Mucosa of gallbladder (tissue), 1 donor: ENCODE data around the gene LIMS1. TPM values are rescaled to one million over a fixed set of nuclear protein-coding genes. Genes with fewer than 3 reads are reported as not detected.
A peak's percentile ranks its signal among the peaks of the same experiment; 100 is the strongest.
"Not testable (repeated sequence)": the region's sequence is repeated elsewhere in the genome, so short reads cannot be mapped to it uniquely, and the experiment has no call there.

ENCODE experiments used
- DNase-seq: peaks from one replicate; pipeline ENCODE4 v3.0.0-alpha.2; 2020; ENCODE audit warnings: low spot score
- total RNA-seq: library from RNA; stranded (reverse); gene quantifications from one replicate; pipeline ENCODE4 v1.2.1, GENCODE V29; 2021
- donor health status: DM: no; HTN: no; CAD: no.

The LIMS1 gene
- total RNA-seq, 1 donor from 2014 or later = 64.1 TPM

DNA sequence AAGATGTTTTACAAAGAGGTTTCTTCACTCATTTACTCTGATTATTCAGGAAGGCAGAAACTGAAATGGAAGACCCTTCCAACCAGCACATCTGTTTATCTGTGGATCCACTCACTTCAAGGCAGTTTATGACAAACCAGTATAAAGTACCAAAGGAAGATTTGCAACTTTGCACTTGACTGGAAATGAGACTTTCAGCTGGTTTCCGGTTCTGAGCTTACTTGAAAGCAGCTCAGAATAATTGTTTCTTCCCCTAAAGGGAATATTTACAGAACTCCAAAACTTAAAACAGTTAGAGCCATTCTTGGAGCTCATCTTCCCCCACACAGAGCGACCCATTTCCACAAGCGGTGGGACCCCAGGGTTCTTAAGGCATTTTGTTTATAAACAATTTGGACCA lies 129.8 kb downstream of the LIMS1 start:
- DNase-seq = not testable (repeated sequence)

DNA sequence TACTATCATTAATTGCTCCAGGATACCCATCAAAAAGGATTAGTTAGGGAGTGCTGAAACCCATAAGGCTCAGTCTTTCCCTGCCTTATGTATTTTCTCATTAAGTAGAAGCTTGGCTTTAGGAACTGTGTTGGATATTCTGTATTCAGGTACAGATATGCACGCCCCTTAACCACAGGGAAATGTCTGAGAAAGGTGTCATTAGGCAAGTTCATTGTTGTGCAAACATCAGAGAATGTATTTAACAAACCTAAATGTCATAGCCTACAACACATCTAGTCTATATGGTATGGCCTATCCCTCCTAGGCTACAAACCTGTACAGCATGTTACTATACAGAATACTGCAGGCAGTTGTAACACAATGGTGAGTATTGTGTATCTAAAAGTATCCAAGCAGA lies 130.7 kb downstream of the LIMS1 start:
- DNase-seq = not testable (repeated sequence)

DNA sequence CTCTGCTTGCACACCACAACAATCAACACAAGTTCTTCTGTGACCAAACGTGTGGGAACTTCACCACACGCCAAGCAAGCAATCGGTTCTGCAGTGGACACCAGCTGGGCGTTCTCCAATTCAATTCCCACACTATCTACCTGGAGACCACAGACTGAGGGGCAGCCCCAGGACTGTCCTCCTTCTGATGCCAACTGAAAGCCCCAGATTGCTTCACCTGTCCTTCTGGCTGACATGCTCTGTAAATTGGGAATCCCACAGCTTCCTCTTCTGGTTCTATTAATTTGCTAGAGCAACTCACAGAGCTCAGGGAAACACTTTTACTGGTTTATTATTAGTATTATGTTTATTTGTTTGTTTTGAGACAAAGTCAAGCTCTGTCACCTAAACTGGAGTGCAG lies 131.7 kb downstream of the LIMS1 start:
- DNase-seq = not testable (repeated sequence)

DNA sequence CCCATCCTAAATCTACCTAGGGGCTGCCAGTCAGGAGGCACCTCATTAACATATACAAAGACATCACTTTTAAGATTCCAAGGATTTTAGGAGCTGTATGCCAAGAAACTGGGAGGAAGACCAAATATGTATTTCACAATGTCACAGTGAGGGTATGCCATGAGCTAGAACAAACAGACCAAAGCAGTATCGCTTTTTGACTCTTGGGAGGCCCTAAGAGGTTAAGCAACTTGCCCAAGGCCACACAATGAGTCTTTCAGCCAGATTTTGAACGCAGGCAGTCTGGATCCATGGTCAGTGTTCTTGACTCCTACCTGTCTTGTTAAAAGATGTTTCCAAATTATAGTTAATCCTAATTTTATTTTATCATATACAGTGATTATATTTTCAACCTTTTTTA lies 132.9 kb downstream of the LIMS1 start:
- not testable (repeated sequence) for DNase-seq

DNA sequence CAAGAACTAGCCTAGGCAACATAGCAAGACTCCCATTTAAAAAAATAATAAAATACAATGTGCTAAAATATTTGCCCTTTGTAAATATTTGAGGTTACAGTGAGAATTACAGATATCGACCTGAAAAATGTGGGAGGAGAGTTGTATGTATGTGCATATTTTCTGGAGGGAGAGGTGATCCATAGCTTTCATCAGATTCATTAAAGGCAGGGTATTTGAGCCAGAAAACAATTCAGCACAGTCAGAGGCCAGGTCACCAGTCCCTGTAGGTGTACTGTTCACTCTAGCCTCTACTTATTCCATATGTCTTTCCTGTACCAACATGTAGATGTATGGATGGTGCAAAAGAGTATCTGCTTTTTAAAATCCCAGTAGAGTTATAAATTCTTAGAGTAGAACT lies 136.0 kb downstream of the LIMS1 start:
- not testable (repeated sequence) for DNase-seq

DNA sequence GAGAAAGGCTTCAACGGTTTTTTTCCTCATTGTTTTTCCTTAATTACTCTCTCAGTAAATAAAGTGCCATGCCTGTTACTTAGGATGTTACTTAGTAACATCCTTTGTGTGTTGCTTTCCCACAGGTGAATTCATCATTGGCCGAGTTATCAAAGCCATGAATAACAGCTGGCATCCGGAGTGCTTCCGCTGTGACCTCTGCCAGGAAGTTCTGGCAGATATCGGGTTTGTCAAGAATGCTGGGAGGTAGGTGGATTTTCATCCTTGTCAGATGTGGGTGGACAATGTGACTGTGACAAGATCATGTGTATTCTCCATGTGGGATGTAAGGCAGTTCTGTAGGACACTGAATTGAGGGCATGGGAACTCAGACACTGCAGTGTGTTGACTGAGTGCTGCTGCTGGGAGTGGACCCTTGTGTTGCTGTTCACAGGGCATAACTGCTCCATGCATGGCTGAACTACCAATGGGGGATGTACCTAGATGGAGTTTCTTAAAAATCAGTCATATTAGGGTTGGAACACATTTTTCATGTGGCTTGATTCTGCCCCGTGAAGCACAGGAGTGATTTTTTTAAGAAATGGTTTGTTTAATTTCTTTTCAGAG lies 138.0 kb downstream of the LIMS1 start:
- not testable (repeated sequence) for DNase-seq

DNA sequence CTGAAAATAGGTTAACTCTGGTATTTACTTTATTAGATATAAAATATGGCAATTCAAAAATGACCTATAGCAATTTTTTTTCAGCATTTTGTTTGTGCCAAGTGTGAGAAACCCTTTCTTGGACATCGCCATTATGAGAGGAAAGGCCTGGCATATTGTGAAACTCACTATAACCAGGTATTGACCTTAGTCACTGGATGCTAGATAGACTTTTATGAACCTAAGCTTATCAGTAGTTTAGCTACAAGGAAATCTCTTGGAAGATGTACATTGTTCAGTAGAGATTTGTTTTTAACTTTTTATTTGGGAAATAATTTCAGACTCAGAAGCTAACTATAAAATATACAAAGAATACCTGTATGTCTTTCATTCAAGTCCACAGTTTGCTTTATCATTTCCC lies 142.3 kb downstream of the LIMS1 start:
- DNase-seq = not testable (repeated sequence)

DNA sequence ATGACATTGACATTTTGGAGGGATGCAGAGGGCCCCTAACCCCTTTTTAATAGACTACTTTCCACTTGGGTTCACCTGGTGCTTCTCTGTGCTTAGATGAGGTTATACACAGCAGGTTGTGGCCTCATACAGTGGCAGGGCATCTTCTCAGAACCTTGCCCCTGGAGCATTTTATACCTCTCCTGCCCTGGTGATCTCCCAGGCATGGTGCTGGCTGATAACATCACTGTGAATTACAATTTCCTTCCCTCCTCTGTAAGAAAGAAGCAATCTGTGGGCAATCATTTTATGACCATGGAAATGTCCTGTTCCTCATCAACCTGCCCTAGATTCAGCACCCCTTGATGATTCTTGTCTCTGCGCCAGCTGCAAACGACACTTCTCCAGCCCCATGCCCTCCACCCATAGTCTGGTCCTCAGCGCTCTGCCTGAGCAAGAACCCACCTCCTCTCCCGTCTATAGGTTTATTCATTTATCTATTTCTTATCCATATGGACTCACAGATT lies 143.0 kb downstream of the LIMS1 start:
- DNase-seq = not testable (repeated sequence)

DNA sequence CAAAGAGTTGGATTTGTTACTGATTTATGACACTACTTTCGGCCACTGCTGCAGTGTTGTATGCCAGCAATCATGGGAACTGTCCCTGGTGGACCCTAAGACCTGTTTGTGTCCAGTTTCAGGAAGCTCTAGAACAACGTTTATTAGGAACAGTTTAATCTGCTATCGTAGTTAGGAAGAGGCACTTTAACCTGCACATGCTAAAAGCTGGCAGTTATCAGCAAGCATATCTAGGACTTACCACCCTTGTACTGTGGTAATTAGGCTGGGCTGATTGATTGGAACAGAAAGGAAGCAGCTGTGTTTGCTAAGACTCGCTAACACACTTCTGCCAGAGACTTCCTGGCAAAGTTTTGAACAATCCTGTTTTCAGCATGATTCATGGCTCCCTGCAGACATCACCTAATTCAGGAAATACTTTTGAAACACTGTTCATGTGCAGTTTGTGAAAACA lies 144.0 kb downstream of the LIMS1 start:
- DNase-seq = peak; percentile 16

DNA sequence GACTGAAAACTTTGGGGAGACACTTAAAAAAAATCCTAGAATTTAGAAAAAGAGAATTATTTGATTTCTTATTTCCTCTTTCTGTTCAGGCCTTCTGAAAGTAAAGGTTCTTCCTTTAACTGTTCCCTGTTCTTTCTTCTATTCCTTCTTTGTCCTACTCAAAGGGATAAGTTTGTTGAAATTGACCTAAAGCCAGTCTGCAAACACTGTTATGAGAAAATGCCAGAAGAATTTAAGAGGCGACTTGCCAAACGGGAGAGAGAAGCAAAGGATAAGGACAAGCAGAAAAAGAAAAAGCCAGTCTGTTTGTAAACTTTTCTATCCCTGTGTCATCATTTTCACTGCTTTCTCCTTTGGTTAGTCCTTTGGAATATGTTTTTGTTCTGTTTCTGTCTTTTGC lies 146.5 kb downstream of the LIMS1 start:
- DNase-seq = not testable (repeated sequence)

DNA sequence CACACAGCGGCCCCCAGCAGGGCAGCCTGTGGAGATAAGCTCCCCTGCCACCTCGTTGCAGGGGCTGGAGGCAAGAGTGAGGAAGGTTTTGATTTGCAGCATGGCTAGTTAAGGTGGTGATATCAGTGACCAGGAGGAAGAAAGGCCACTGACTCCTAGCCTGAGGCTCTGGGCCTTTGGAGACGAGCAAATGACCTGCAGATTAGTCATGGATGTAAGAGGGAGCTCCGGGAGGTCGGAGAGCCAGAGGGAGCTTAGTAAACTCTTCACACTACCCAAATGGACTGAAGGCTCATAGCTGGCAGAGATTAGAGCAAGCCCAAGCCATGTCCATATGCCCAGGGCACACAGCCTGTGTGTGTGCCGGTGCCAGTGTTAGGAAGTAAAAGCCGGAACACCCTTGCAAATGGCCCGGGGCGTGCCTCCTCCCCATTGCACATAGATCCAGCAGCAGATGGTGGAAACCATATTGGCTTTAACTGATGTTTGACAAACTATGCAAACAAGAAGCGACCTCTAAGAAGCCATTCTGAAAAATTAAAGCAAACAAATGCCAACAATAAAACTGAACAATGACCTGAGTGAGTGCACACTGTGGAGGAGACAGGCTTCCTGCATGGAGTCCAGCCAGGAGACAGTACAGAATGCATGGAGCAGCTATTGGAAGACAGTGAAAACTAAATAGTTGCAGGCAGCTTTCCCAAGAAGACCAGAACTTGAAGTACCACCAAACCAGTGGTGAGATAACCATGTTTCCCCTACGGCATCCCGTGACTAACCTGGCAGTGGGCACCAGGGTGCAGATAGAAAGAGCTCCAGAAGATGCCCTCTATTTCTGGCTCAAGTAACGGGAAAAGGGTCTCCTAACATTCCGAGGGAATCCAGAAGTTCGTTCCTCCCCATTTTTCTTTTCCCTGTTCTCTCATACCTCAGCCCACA lies 154.8 kb downstream of the LIMS1 start:
- not testable (repeated sequence) for DNase-seq

DNA sequence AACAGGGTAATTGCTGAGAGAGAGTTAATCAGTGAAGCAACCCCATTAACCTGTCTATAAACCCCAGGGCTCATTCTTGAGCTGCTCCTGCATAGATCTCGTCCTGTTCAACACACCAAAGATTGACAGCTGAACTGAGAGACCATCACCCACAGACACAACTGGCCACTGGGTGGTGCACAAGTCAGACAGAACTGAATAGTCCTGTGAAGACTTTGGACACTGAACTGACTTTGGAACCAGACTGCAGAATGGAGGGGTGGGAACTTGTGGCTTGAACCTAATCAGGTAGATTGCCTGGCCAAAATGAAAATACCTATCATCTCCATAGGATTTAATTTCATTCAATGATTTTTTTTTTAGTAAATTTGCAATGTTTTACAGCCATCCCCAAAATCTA lies 155.7 kb downstream of the LIMS1 start:
- DNase-seq = not testable (repeated sequence)

DNA sequence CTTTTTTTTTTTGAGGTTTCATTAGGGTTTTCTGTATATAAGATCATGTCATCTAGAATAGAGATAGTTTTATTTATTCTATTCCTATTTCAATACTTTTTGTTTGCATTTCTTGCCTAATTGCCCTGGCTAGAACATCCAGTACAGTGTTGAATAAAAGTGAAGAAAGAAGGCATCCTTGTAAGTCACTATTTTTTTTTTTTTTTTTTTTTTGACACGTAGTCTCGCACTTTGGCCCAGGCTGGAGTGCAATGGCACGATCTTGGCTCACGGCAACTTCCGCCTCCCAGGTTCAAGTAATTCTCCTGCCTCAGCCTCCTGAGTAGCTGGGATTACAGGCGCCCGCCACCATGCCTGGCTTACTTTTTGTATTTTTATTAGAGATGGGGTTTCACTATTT lies 157.2 kb downstream of the LIMS1 start:
- DNase-seq = no peak

DNA sequence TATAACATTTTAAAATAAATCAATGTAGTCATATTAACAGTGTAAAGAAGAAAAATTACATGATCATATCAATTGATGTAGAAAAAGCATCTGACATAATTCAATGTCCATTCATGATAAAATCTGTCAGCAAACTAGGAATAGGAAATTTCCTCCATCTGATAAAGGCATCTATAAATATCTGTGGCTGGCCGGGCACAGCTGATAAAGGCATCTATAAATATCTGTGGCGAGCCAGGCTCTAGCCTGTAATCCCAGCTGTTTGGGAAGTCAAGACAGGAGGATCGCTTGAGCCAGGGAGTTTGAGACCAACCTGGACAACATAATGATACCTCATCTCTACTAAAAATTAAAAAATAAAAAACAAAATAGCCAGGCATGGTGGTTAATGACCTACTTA lies 166.9 kb downstream of the LIMS1 start:
- DNase-seq = no peak

DNA sequence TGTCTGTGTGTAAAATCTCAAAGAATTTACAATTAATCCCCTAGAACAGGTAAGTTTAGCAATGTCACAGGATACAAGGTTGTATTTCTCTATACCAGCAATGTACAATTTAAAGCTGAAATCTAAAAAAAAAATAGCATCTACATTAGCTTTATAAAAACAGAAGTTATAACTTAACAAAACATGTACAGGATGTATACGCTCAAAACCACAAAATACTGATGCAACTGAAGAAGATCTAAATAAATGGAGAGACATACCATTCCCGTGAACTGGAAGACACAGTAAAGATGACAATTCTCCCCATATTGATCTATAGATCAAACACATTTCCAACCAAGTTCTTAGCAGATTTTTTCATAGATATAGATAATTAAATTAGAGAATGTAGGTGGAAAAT lies 167.5 kb downstream of the LIMS1 start:
- no peak for DNase-seq

DNA sequence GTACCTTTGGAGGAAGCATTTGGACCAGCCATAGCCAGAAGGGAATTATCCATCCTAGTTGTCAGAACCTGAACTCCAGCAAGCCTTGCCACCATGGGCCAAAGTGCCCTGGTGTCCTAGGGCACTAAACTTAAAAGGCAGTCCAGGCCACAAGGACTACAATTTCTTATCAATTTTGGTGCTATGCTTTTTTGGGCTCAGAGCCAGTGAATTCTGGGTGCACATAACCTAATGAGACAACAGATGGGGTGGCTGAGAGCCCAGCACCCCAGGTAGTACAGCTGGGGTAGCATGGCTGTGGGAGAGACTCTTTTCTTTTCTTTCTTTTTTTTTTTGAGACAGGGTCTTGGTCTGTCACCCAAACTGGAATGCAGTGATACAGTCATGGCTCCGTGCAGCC lies 170.6 kb downstream of the LIMS1 start:
- no peak for DNase-seq

DNA sequence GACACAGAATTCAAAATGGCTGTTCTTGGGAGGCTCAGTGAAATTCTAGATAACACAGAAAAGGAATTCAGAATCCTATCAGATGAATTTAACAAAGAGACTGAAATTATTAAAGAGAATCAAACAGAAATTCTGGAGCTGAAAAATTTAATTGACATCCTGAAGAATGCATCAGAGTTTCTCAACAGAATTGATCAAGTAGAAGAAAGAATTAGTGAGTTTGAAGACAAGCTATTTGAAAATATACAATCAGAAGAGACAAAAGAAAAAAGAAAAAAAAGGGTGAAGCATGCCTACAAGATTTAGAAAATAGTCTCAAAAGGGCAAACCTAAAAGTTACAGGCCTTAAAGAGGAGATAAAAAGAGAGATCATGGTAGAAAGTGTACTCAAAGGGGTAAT lies 173.0 kb downstream of the LIMS1 start:
- no peak for DNase-seq

DNA sequence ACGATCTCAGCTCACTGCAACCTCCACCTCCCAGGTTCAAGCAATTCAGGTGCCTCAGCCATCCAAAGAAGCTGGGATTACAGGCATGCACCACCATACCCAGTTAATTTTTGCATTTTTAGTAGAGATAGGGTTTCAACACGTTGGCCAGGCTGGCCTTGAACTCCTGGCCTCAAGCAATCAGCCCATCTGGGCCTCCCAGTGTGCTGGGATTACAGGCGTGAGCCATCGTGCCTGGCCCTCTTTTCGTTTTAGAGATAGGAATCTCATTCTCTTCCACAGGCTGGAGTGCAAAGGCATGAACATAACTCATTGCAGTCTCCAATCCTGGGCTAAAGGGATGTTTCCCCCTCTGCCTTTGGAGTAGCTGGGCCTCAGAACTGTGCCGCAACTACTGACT lies 182.7 kb downstream of the LIMS1 start:
- DNase-seq = not testable (repeated sequence)

DNA sequence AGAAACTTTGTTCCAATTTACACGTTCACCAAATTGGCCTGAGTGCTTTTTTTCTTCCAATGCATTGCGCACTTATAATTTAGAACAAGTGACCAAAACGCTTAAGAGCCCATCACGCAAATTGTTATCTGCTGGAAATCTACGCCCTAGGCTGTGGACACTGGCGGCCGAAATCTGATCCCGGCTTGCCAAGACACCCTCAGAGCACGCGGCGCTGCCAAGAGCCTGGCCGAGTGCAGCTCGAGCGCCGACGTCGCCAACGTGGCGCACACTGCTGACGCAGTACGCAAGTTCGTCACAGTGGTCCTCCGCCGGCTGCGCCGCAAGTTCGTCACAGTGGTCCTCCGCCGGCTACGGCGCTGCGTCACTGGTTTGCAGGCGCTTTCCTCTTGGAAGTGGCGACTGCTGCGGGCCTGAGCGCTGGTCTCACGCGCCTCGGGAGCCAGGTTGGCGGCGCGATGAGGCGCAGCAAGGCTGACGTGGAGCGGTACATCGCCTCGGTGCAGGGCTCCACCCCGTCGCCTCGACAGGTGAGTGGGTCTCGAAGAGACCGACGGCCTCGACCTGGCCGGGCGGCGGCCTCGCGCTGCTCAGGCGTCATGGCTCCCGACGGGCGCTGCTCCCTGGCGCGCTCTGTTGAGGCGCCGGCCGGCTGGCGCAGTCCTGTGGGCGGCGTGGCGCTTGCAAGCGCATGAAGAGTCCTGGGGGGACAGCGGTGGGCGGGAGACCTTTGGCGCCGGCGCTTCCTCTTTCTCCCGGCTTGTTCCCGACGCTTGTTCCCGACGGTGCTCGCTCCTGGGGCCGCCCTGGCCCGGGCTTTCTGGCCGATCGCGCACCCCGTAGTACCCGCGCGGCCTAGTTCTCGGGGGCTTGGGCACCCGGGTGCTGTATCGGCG lies 185.1 kb downstream of the LIMS1 start, which contains the start of gene RANBP2:
RANBP2 (plus strand) TSS at position 334 of the 896 bp plus-strand sequence; CDS start at position 459, 125 bp downstream.
- DNase-seq = peak; percentile 96

DNA sequence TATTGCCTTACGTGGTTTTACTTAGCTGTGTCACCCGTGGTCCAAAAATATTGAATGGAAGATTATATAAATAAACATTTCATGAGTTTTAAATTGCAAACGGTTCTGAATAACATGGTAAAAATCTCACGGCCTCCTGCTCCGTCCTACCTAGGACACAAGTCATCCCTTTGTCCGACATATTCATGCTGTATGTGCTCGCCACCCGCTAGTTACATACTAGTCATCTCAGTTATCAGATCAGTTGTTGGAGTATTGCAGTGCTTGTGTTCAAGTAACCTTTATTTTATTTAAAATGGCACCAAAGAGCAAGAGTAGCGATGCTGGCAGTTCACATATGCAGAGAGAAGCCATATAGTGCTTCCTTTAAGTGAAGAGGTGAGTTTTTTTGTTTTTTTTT lies 191.8 kb downstream of the LIMS1 start:
- not testable (repeated sequence) for DNase-seq

DNA sequence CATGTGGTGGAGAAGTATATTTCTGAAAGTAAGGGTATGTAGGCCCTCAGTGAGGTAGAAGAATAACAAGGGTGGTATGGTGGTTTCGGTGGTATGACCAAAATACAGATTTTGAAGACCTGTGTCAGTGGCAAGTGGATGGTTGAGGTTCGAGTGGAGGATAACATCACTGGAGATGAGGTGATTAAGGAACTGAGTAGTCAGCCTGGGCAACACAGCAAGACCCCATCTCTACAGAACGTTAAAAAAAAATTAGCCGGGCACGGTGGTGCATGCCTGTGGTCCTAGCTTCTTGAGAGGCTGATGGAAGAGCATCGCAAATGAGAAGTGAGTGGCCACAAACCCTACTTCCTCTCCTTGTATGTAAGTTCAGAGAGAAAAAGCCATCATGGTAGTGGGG lies 200.4 kb downstream of the LIMS1 start:
- not testable (repeated sequence) for DNase-seq
